Measurements from ENCODE around the gene HOXC12. TPM values are rescaled to one million over a fixed set of nuclear protein-coding genes. Genes with fewer than 3 reads are reported as not detected.
A peak's percentile ranks its signal among the peaks of the same experiment; 100 is the strongest.

Gene HOXC12
- total RNA-seq, 2 donors from 2014 or later: not detected

GRCh38 chr12:53974084-53975063, 19.7 kb downstream of the HOXC12 start, which contains the start of gene HOTAIR:
HOTAIR (minus strand) TSS chr12:53974954.
- Mint-ChIP-seq H3K9me3 (peaks cover 0 to 5% of the 10 kb centered on the region in 2 donors), H3K36me3 (peaks cover 7 to 20% of the 10 kb centered on the region in 2 donors), H3K27ac (peak within 1 kb of the TSS in 1 of 2 donors; percentile 23)
- DNase-seq (ENCODE audit: low spot score in 2 of 2) (no peak), ATAC-seq (no peak)

- Mint-ChIP-seq H3K9me3 (peaks cover 0 to 5% of the 10 kb centered on the region in 2 donors), H3K36me3 (peaks cover 7 to 22% of the 10 kb centered on the region in 2 donors), H3K27ac (no peak overlapping the region)
- ATAC-seq (no peak), DNase-seq (ENCODE audit: low spot score in 2 of 2) (no peak)
Observed at GRCh38 chr12:53975064-53975471, 20.4 kb downstream of the HOXC12 start.

- Mint-ChIP-seq H3K9me3 (peaks cover 0 to 5% of the 10 kb centered on the region in 2 donors), H3K27ac (peak overlapping the region in 1 of 2 donors; percentile 23), H3K36me3 (peaks cover 7 to 26% of the 10 kb centered on the region in 2 donors)
- no peak for ATAC-seq
- no peak for DNase-seq (ENCODE audit: low spot score in 2 of 2)
Observed at GRCh38 chr12:53975479-53976152, 20.9 kb downstream of the HOXC12 start.

- ATAC-seq: no peak
- Mint-ChIP-seq H3K27ac (peak overlapping the region in 1 of 2 donors; percentile 23), H3K36me3 (peaks cover 7 to 22% of the 10 kb centered on the region in 2 donors), H3K9me3 (peaks cover 0 to 5% of the 10 kb centered on the region in 2 donors)
- DNase-seq (ENCODE audit: low spot score in 2 of 2): no peak
Observed at GRCh38 chr12:53976172-53976822, 21.6 kb downstream of the HOXC12 start.

GRCh38 chr12:53976823-53977595, 22.3 kb downstream of the HOXC12 start:
- Mint-ChIP-seq H3K9me3 (peaks cover 0 to 5% of the 10 kb centered on the region in 2 donors), H3K36me3 (peaks cover 7 to 18% of the 10 kb centered on the region in 2 donors), H3K27ac (no peak overlapping the region)
- DNase-seq (ENCODE audit: low spot score in 2 of 2) (no peak), ATAC-seq (no peak)

- peaks cover 0 to 5% of the 10 kb centered on the region in 2 donors for H3K9me3 Mint-ChIP-seq
- no peak for DNase-seq (ENCODE audit: low spot score in 2 of 2)
- peaks cover 6 to 17% of the 10 kb centered on the region in 2 donors for H3K36me3 Mint-ChIP-seq
- no peak overlapping the region for H3K27ac Mint-ChIP-seq
- ATAC-seq: no peak
Observed at GRCh38 chr12:53977596-53978445, 23.1 kb downstream of the HOXC12 start.

- H3K36me3 Mint-ChIP-seq: peaks cover 0 to 10% of the 10 kb centered on the region in 2 donors
- DNase-seq (ENCODE audit: low spot score in 2 of 2) (no peak), ATAC-seq (no peak)
- H3K27ac Mint-ChIP-seq: no peak overlapping the region
- no peaks in the 10 kb centered on the region for H3K9me3 Mint-ChIP-seq
Observed at GRCh38 chr12:53978477-53979356, 24.0 kb downstream of the HOXC12 start.

- H3K9me3 Mint-ChIP-seq: no peaks in the 10 kb centered on the region
- H3K27ac Mint-ChIP-seq: peak overlapping the region; percentile 31 to 59
- ATAC-seq: no peak
- DNase-seq (ENCODE audit: low spot score in 2 of 2): no peak
- peaks cover 0 to 10% of the 10 kb centered on the region in 2 donors for H3K36me3 Mint-ChIP-seq
Observed at GRCh38 chr12:53980104-53980801, 25.6 kb downstream of the HOXC12 start.

- Mint-ChIP-seq H3K27ac (no peak overlapping the region), H3K9me3 (no peaks in the 10 kb centered on the region), H3K36me3 (peaks cover 0 to 10% of the 10 kb centered on the region in 2 donors)
- DNase-seq (ENCODE audit: low spot score in 2 of 2) (no peak), ATAC-seq (no peak)
Observed at GRCh38 chr12:53980802-53981496, 26.2 kb downstream of the HOXC12 start.

GRCh38 chr12:53981634-53982565, 27.2 kb downstream of the HOXC12 start:
- Mint-ChIP-seq H3K9me3 (no peaks in the 10 kb centered on the region), H3K27ac (no peak overlapping the region), H3K36me3 (peaks cover 8 to 10% of the 10 kb centered on the region in 2 donors)
- no peak for DNase-seq (ENCODE audit: low spot score in 2 of 2)
- ATAC-seq: no peak

- no peaks in the 10 kb centered on the region for H3K9me3 Mint-ChIP-seq
- DNase-seq (ENCODE audit: low spot score in 2 of 2): no peak
- no peak for ATAC-seq
- peaks cover 10% of the 10 kb centered on the region in 2 donors for H3K36me3 Mint-ChIP-seq
- peak overlapping the region in 1 of 2 donors; percentile 29 for H3K27ac Mint-ChIP-seq
Observed at GRCh38 chr12:53982648-53983567, 28.2 kb downstream of the HOXC12 start.

GRCh38 chr12:53983568-53983949, 28.9 kb downstream of the HOXC12 start:
- ATAC-seq (no peak), DNase-seq (ENCODE audit: low spot score in 2 of 2) (no peak)
- Mint-ChIP-seq H3K9me3 (no peaks in the 10 kb centered on the region), H3K36me3 (peaks cover 10% of the 10 kb centered on the region in 2 donors), H3K27ac (peak overlapping the region in 1 of 2 donors; percentile 29)

Measured in activated naive CD4-positive, alpha-beta T cell treated with anti-CD3 and anti-CD28 coated beads, Interleukin-2, amount 50 U/mL, for 72 hours (primary cell).